SK-N-SH treated with all-trans-retinoic acid at 6 μM for 48 hours (cell line): ENCODE results near the gene GASK1B.
A peak's percentile ranks its signal among the peaks of the same experiment; 100 is the strongest.

Source experiments
- ATAC-seq: fragments of 200-7000 bp; cut with Tn5 transposase; 3 replicates; pipeline ENCODE4 v1.9.1; 2020; ENCODE audit warnings: mild to moderate bottlenecking, moderate library complexity
- ARNTL ChIP-seq: fragments of 450-650 bp; formaldehyde crosslinking; IDR thresholded peaks from 2 replicates; pipeline ENCODE4 v1.5.0; 2020; ENCODE audit warnings: low read depth, mild to moderate bottlenecking, moderate library complexity, borderline replicate concordance
- BACH2 ChIP-seq: fragments of 250-450 bp; sonication (Bioruptor Pico); IDR thresholded peaks from 2 replicates; pipeline ENCODE4 v1.9.0; 2021; ENCODE audit warnings: mild to moderate bottlenecking, borderline replicate concordance
- CSDC2 ChIP-seq: fragments of 250-450 bp; sonication (Bioruptor Pico); IDR thresholded peaks from 2 replicates; pipeline ENCODE4 v1.5.0; 2020; ENCODE audit warnings: mild to moderate bottlenecking, moderate library complexity
- ESRRG ChIP-seq: fragments of 250-450 bp; sonication (Bioruptor Pico); IDR thresholded peaks from 2 replicates; pipeline ENCODE4 v1.6.1; 2021; ENCODE audit warnings: mild to moderate bottlenecking
- GLIS3 ChIP-seq: fragments of 250-450 bp; sonication (Bioruptor Pico); IDR thresholded peaks from 2 replicates; pipeline ENCODE4 v1.5.0; 2020; ENCODE audit warnings: mild to moderate bottlenecking, moderate library complexity
- ISL1 ChIP-seq: fragments of 250-450 bp; sonication (Bioruptor Pico); IDR thresholded peaks from 2 replicates; pipeline ENCODE4 v2.1.2; 2022; ENCODE audit warnings: mild to moderate bottlenecking, moderate library complexity
- OSR1 ChIP-seq: fragments of 250-450 bp; sonication (Bioruptor Pico); IDR thresholded peaks from 2 replicates; pipeline ENCODE4 v1.8.0; 2022; ENCODE audit warnings: moderate library complexity, mild to moderate bottlenecking, inconsistent platforms
- PPARA ChIP-seq: fragments of 250-450 bp; sonication (Bioruptor Pico); IDR thresholded peaks from 2 replicates; pipeline ENCODE4 v1.5.0; 2020; ENCODE audit warnings: mild to moderate bottlenecking, borderline replicate concordance
- RARB ChIP-seq: fragments of 250-450 bp; sonication (Bioruptor Pico); IDR thresholded peaks from 2 replicates; pipeline ENCODE4 v1.8.0; 2021; ENCODE audit warnings: mild to moderate bottlenecking, moderate library complexity
- SNAI2 ChIP-seq: fragments of 250-450 bp; sonication (Bioruptor Pico); IDR thresholded peaks from 2 replicates; pipeline ENCODE4 v1.5.0; 2020; ENCODE audit warnings: mild to moderate bottlenecking, moderate library complexity
- TCF4 ChIP-seq: fragments of 250-450 bp; sonication (Bioruptor Pico); IDR thresholded peaks from 2 replicates; pipeline ENCODE4 v1.8.0; 2021; ENCODE audit warnings: mild to moderate bottlenecking, moderate library complexity, borderline replicate concordance
- TOX ChIP-seq: fragments of 250-450 bp; sonication (Bioruptor Pico); IDR thresholded peaks from 2 replicates; pipeline ENCODE4 v1.8.0; 2021; ENCODE audit warnings: mild to moderate bottlenecking, moderate library complexity, borderline replicate concordance
- ZC3H10 ChIP-seq: fragments of 250-450 bp; sonication (Bioruptor Pico); IDR thresholded peaks from 2 replicates; pipeline ENCODE4 v1.5.1; 2021; ENCODE audit warnings: mild to moderate bottlenecking, moderate library complexity
- ZFP3 ChIP-seq: fragments of 250-450 bp; sonication (Bioruptor Pico); IDR thresholded peaks from 2 replicates; pipeline ENCODE4 v1.5.0; 2020; ENCODE audit warnings: mild to moderate bottlenecking, moderate library complexity
- ZFP30 ChIP-seq: fragments of 450-650 bp; formaldehyde crosslinking; IDR thresholded peaks from 2 replicates; pipeline ENCODE4 v1.5.0; 2022; ENCODE audit warnings: mild to moderate bottlenecking, moderate library complexity
- ZNF70 ChIP-seq: fragments of 450-650 bp; formaldehyde crosslinking; IDR thresholded peaks from 2 replicates; pipeline ENCODE4 v1.5.0; 2020; ENCODE audit warnings: mild to moderate bottlenecking, moderate library complexity
- ZNF8 ChIP-seq: fragments of 450-650 bp; formaldehyde crosslinking; IDR thresholded peaks from 2 replicates; pipeline ENCODE4 v1.5.0; 2020; ENCODE audit warnings: mild to moderate bottlenecking, moderate library complexity
- TF ChIP-seq, protein P1 (sequence below): fragments of 250-450 bp; sonication (Bioruptor Pico); IDR thresholded peaks from 2 replicates; pipeline ENCODE4 v1.5.1; 2021; ENCODE audit warnings: mild to moderate bottlenecking, moderate library complexity
- TF ChIP-seq, protein P2 (sequence below): fragments of 250-450 bp; sonication (Bioruptor Pico); IDR thresholded peaks from 2 replicates; pipeline ENCODE4 v1.8.0; 2021; ENCODE audit warnings: low read depth, mild to moderate bottlenecking, moderate library complexity, borderline replicate concordance
- TF ChIP-seq, protein P3 (sequence below): fragments of 250-450 bp; sonication (Bioruptor Pico); IDR thresholded peaks from 2 replicates; pipeline ENCODE4 v1.5.0; 2020; ENCODE audit warnings: mild to moderate bottlenecking, moderate library complexity
- TF ChIP-seq, protein P4 (sequence below): fragments of 250-450 bp; sonication (Bioruptor Pico); IDR thresholded peaks from 2 replicates; pipeline ENCODE4 v1.8.0; 2020; ENCODE audit warnings: mild to moderate bottlenecking, moderate library complexity, borderline replicate concordance
- TF ChIP-seq, protein P5 (sequence below): fragments of 250-450 bp; sonication (Bioruptor Pico); IDR thresholded peaks from 2 replicates; pipeline ENCODE4 v1.5.1; 2020; ENCODE audit warnings: low read depth, mild to moderate bottlenecking, moderate library complexity

GASK1B gene

DNA sequence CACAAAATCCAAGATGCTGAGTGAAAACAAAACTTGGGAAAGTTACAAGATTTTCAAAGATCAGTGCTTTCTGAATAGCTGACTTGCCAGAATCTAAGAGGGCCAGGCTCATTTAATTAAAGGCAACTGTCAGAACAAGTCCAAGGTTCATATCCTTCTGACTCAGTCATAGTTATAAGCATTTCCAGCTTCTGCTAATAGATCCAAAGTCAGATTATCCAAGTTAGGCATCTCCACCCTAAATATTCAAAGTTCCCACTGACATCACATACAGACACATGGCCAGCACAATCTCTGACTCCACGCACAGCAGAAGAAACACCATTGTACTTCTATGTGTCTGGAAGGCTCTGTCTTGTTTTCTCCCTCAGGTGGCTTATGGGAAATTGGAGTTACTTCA is 41.8 kb downstream of the GASK1B start:
- peak; percentile 77 for ATAC-seq
- TF ChIP-seq ZFP3 (CRISPR knock-in tag) (0 out of 2 replicates have a peak, but pooled peaks have one; percentile 22), CSDC2 (CRISPR knock-in tag) (no peak), ISL1 (CRISPR knock-in tag) (peak; percentile 39)

DNA sequence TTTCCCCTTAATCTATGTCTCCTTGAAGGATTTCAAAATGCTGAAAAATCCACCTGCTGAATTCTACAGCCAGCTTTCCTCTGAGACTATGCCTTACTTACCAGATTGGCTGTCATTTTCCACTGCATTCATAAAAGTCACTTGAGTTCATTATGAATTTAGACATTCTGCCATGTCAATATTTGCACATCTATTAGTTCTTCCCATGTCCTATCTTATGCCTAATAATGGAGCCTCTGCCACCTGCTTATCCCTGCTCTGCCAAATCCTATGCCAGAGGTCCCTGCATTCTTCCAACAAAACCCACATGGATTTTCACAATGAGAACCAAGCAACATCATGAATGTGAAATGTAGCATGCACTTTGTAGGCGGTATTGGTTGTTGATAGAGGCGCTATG is 42.6 kb downstream of the GASK1B start:
- ATAC-seq = no peak
- TF ChIP-seq ZC3H10 (CRISPR knock-in tag) (no peak), OSR1 (CRISPR knock-in tag) (no peak), BACH2 (CRISPR knock-in tag) (no peak), RARB (no peak), SNAI2 (CRISPR knock-in tag) (no peak), PPARA (CRISPR knock-in tag) (no peak), ARNTL (CRISPR knock-in tag) (no peak), ZFP30 (CRISPR knock-in tag) (no peak), ISL1 (CRISPR knock-in tag) (no peak), ZNF70 (no peak), ESRRG (CRISPR knock-in tag) (no peak), ZFP3 (CRISPR knock-in tag) (no peak), TCF4 (no peak), ZNF8 (CRISPR knock-in tag) (no peak), GLIS3 (CRISPR knock-in tag) (no peak)
- TF ChIP-seq, protein P1, sequence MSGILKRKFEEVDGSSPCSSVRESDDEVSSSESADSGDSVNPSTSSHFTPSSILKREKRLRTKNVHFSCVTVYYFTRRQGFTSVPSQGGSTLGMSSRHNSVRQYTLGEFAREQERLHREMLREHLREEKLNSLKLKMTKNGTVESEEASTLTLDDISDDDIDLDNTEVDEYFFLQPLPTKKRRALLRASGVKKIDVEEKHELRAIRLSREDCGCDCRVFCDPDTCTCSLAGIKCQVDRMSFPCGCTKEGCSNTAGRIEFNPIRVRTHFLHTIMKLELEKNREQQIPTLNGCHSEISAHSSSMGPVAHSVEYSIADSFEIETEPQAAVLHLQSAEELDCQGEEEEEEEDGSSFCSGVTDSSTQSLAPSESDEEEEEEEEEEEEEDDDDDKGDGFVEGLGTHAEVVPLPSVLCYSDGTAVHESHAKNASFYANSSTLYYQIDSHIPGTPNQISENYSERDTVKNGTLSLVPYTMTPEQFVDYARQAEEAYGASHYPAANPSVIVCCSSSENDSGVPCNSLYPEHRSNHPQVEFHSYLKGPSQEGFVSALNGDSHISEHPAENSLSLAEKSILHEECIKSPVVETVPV (CRISPR knock-in tag) = no peak
- TF ChIP-seq, protein P2, sequence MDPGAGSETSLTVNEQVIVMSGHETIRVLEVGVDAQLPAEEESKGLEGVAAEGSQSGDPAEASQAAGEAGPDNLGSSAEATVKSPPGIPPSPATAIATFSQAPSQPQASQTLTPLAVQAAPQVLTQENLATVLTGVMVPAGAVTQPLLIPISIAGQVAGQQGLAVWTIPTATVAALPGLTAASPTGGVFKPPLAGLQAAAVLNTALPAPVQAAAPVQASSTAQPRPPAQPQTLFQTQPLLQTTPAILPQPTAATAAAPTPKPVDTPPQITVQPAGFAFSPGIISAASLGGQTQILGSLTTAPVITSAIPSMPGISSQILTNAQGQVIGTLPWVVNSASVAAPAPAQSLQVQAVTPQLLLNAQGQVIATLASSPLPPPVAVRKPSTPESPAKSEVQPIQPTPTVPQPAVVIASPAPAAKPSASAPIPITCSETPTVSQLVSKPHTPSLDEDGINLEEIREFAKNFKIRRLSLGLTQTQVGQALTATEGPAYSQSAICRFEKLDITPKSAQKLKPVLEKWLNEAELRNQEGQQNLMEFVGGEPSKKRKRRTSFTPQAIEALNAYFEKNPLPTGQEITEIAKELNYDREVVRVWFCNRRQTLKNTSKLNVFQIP (CRISPR knock-in tag) = no peak
- TF ChIP-seq, protein P3, sequence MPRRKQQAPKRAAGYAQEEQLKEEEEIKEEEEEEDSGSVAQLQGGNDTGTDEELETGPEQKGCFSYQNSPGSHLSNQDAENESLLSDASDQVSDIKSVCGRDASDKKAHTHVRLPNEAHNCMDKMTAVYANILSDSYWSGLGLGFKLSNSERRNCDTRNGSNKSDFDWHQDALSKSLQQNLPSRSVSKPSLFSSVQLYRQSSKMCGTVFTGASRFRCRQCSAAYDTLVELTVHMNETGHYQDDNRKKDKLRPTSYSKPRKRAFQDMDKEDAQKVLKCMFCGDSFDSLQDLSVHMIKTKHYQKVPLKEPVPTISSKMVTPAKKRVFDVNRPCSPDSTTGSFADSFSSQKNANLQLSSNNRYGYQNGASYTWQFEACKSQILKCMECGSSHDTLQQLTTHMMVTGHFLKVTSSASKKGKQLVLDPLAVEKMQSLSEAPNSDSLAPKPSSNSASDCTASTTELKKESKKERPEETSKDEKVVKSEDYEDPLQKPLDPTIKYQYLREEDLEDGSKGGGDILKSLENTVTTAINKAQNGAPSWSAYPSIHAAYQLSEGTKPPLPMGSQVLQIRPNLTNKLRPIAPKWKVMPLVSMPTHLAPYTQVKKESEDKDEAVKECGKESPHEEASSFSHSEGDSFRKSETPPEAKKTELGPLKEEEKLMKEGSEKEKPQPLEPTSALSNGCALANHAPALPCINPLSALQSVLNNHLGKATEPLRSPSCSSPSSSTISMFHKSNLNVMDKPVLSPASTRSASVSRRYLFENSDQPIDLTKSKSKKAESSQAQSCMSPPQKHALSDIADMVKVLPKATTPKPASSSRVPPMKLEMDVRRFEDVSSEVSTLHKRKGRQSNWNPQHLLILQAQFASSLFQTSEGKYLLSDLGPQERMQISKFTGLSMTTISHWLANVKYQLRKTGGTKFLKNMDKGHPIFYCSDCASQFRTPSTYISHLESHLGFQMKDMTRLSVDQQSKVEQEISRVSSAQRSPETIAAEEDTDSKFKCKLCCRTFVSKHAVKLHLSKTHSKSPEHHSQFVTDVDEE (CRISPR knock-in tag) = no peak
- TF ChIP-seq, protein P4, sequence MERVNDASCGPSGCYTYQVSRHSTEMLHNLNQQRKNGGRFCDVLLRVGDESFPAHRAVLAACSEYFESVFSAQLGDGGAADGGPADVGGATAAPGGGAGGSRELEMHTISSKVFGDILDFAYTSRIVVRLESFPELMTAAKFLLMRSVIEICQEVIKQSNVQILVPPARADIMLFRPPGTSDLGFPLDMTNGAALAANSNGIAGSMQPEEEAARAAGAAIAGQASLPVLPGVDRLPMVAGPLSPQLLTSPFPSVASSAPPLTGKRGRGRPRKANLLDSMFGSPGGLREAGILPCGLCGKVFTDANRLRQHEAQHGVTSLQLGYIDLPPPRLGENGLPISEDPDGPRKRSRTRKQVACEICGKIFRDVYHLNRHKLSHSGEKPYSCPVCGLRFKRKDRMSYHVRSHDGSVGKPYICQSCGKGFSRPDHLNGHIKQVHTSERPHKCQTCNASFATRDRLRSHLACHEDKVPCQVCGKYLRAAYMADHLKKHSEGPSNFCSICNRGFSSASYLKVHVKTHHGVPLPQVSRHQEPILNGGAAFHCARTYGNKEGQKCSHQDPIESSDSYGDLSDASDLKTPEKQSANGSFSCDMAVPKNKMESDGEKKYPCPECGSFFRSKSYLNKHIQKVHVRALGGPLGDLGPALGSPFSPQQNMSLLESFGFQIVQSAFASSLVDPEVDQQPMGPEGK (CRISPR knock-in tag) = no peak
- TF ChIP-seq, all 23 proteins: peak for 0

- ATAC-seq = no peak
- TF ChIP-seq ZNF8 (CRISPR knock-in tag) (no peak), ZFP3 (CRISPR knock-in tag) (no peak), SNAI2 (CRISPR knock-in tag) (no peak), OSR1 (CRISPR knock-in tag) (no peak), GLIS3 (CRISPR knock-in tag) (no peak), ISL1 (CRISPR knock-in tag) (no peak), ESRRG (CRISPR knock-in tag) (no peak), ZNF70 (no peak), ZC3H10 (CRISPR knock-in tag) (no peak), TOX (CRISPR knock-in tag) (no peak), BACH2 (CRISPR knock-in tag) (no peak), CSDC2 (CRISPR knock-in tag) (no peak), ARNTL (CRISPR knock-in tag) (no peak), PPARA (CRISPR knock-in tag) (no peak)
- TF ChIP-seq, protein P2 (CRISPR knock-in tag) = no peak
- TF ChIP-seq, protein P5, sequence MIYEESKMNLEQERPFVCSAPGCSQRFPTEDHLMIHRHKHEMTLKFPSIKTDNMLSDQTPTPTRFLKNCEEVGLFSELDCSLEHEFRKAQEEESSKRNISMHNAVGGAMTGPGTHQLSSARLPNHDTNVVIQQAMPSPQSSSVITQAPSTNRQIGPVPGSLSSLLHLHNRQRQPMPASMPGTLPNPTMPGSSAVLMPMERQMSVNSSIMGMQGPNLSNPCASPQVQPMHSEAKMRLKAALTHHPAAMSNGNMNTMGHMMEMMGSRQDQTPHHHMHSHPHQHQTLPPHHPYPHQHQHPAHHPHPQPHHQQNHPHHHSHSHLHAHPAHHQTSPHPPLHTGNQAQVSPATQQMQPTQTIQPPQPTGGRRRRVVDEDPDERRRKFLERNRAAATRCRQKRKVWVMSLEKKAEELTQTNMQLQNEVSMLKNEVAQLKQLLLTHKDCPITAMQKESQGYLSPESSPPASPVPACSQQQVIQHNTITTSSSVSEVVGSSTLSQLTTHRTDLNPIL (CRISPR knock-in tag) = no peak
- TF ChIP-seq, protein P1 (CRISPR knock-in tag) = no peak
- TF ChIP-seq, protein P4 (CRISPR knock-in tag) = no peak
Observed at GRCh38 chr4:158129694-158130093, 43.1 kb downstream of the GASK1B start.
